HCT116 (cell line): ENCODE results near the gene ZCWPW1.

Experiments used
- CTCF ChIP-seq, 3 experiments: fragments of 200-600 bp in 1 of 3; sonication (generic) in 1 of 3; IDR thresholded peaks in 2 of 3; conservative IDR thresholded peaks in 1 of 3; 2 replicates each; pipeline ENCODE4 v1.5.1; 2012 to 2017; ENCODE audit warnings: low read depth in 2 of 3, low read length in 2 of 3, antibody characterized with exemption in 1 of 3, borderline replicate concordance in 1 of 3, control low read depth in 1 of 3, mild to moderate bottlenecking in 1 of 3, mixed read lengths in 1 of 3, mixed run types in 1 of 3, moderate library complexity in 1 of 3; ENCODE audit not compliant: insufficient read depth in 1 of 3
- EZH2 ChIP-seq: fragments of 200-600 bp; sonication (generic); IDR thresholded peaks from 2 replicates; pipeline ENCODE4 v1.6.1; 2017; ENCODE audit warnings: antibody characterized with exemption, mixed run types
- MAX ChIP-seq: IDR thresholded peaks from 2 replicates; pipeline ENCODE4 v1.6.1; 2012
- POLR2A ChIP-seq: IDR thresholded peaks from 2 replicates; pipeline ENCODE4 v1.7.0; 2011; ENCODE audit warnings: borderline replicate concordance; ENCODE audit not compliant: insufficient read depth, insufficient read length; ENCODE audit errors: extremely low read depth
- POLR2AphosphoS5 ChIP-seq: IDR thresholded peaks from 2 replicates; pipeline ENCODE4 v1.6.1; 2011; ENCODE audit warnings: mild to moderate bottlenecking, low read depth, low read length, moderate library complexity
- TCF7L2 ChIP-seq: IDR thresholded peaks from 2 replicates; pipeline ENCODE4 v1.7.0; 2011; ENCODE audit warnings: borderline replicate concordance, inconsistent platforms; ENCODE audit not compliant: insufficient read depth, insufficient read length; ENCODE audit errors: extremely low read depth
- ZNF274 ChIP-seq: fragments of 200-500 bp; sonication (Bioruptor generic); IDR thresholded peaks from 2 replicates; pipeline ENCODE4 v1.6.1; 2014; ENCODE audit warnings: mild to moderate bottlenecking, low read depth, low read length, inconsistent platforms

- TF ChIP-seq CTCF (IDR thresholded peaks at IDR 0.05 in 2 of 3, conservative IDR thresholded peaks at IDR 0.05 in 1 of 3; ENCODE audit: borderline replicate concordance in 1 of 3, insufficient read depth in 1 of 3, low read depth in 2 of 3, low read length in 2 of 3) (peak; percentile 70 to 76 (median 73)), POLR2AphosphoS5 (no peak), POLR2A (no peak), ZNF274 (no peak), TCF7L2 (no peak), MAX (no peak), EZH2 (no peak)
Observed at GRCh38 chr7:100407285-100408180, 21.0 kb downstream of the ZCWPW1 start.
